PC-3 (cell line): ENCODE measurements around the gene CACNA1C. TPM values are rescaled to one million over a fixed set of nuclear protein-coding genes. Genes with fewer than 3 reads are reported as not detected.
A peak's percentile ranks its signal among the peaks of the same experiment; 100 is the strongest.

Experiments
- ATAC-seq: fragments of 200-7000 bp; cut with Tn5 transposase; 2 replicates; pipeline ENCODE4 v1.9.1; 2020; ENCODE audit warnings: mild to moderate bottlenecking, moderate library complexity
- BruUV-seq: library from RNA; stranded (reverse); fragments of 400-500 nt; replicated peaks from 2 replicates; lab custom pipeline; 2021; lab: Mats Ljungman, UMichigan
- CTCF ChIA-PET: fragments of 300-600 bp; sonication (Branson Sonifier 250); formaldehyde crosslinking; loops from one replicate; lab custom pipeline; 2022; ENCODE audit warnings: antibody characterized with exemption; lab: Charles Lee
- POLR2A ChIA-PET: fragments of 300-600 bp; sonication (Branson Sonifier 250); formaldehyde crosslinking; loops from one replicate; lab custom pipeline; 2022; ENCODE audit warnings: antibody characterized with exemption; ENCODE audit not compliant: unreplicated experiment; lab: Charles Lee
- DNase-seq: peaks from one replicate; pipeline ENCODE4 v3.0.0-alpha.2; 2015
- H2AFZ ChIP-seq: fragments of 300-600 bp; sonication (generic); 2 replicates; pipeline ENCODE4 v1.6.0; 2016; ENCODE audit warnings: antibody characterized with exemption, low read length
- H3F3A ChIP-seq: fragments of 300-600 bp; sonication (generic); one replicate; pipeline ENCODE4 v1.6.0; 2017; ENCODE audit warnings: antibody characterized with exemption, low read length, control low read depth, mild to moderate bottlenecking; ENCODE audit not compliant: unreplicated experiment
- H3K27ac ChIP-seq: fragments of 300-600 bp; sonication (generic); 2 replicates; pipeline ENCODE4 v1.5.1; 2016; ENCODE audit warnings: mild to moderate bottlenecking, low read length
- H3K27me3 ChIP-seq: fragments of 300-600 bp; sonication (generic); 2 replicates; pipeline ENCODE4 v1.6.1; 2016; ENCODE audit warnings: low read length, mixed read lengths
- H3K36me3 ChIP-seq: fragments of 300-600 bp; sonication (generic); 2 replicates; pipeline ENCODE4 v1.6.1; 2016; ENCODE audit warnings: low read depth, mixed run types, low read length, mixed read lengths
- H3K4me1 ChIP-seq: fragments of 300-600 bp; sonication (generic); 2 replicates; pipeline ENCODE4 v1.5.1; 2016; ENCODE audit warnings: low read length; ENCODE audit not compliant: insufficient read depth
- H3K4me2 ChIP-seq: fragments of 300-600 bp; sonication (generic); 2 replicates; pipeline ENCODE4 v1.6.0; 2016; ENCODE audit warnings: low read length
- H3K4me3 ChIP-seq: fragments of 300-600 bp; sonication (generic); 2 replicates; pipeline ENCODE4 v1.5.1; 2016; ENCODE audit warnings: mild to moderate bottlenecking, low read length, mixed read lengths
- H3K79me2 ChIP-seq: fragments of 300-600 bp; sonication (generic); 2 replicates; pipeline ENCODE4 v1.6.1; 2017; ENCODE audit warnings: low read length, mixed read lengths
- H3K9ac ChIP-seq: fragments of 300-600 bp; sonication (generic); 2 replicates; pipeline ENCODE4 v1.6.0; 2016; ENCODE audit warnings: mild to moderate bottlenecking, low read length
- H3K9me2 ChIP-seq: fragments of 300-600 bp; sonication (generic); replicated peaks from 2 replicates; pipeline ENCODE4 v1.6.1; 2016; ENCODE audit warnings: mixed run types, low read length, mixed read lengths
- H3K9me3 ChIP-seq: fragments of 300-600 bp; sonication (generic); 2 replicates; pipeline ENCODE4 v1.6.1; 2016; ENCODE audit warnings: low read length, mixed read lengths
- H4K20me1 ChIP-seq: fragments of 300-600 bp; sonication (generic); 2 replicates; pipeline ENCODE4 v1.6.1; 2016; ENCODE audit warnings: low read length, mixed read lengths
- EZH2 ChIP-seq: fragments of 300-600 bp; sonication (generic); IDR thresholded peaks from one replicate; pipeline ENCODE4 v1.6.1; 2017; ENCODE audit warnings: antibody characterized with exemption, mild to moderate bottlenecking, low read length; ENCODE audit not compliant: unreplicated experiment
- EZH2phosphoT487 ChIP-seq: fragments of 300-600 bp; sonication (generic); IDR thresholded peaks from 2 replicates; pipeline ENCODE4 v1.6.1; 2018; ENCODE audit warnings: mild to moderate bottlenecking, antibody characterized with exemption, low read length, borderline replicate concordance
- intact Hi-C: fragments of 100-400 bp; cut with micrococcal nuclease; formaldehyde crosslinking; loops from 2 replicates; pipeline ENCODE4 v1.9.0; 2023
- total RNA-seq: library from RNA; depleted of rRNA; stranded (reverse); fragments of >200 nt; gene quantifications from 2 replicates; pipeline ENCODE4 v1.2.3, GENCODE V29; 2014
- TF ChIP-seq, protein P1 (sequence below): fragments of 300-600 bp; sonication (generic); conservative IDR thresholded peaks from 2 replicates; pipeline ENCODE4 v1.5.1; 2017; ENCODE audit warnings: antibody characterized with exemption, low read depth, mild to moderate bottlenecking, low read length

Gene CACNA1C
- total RNA-seq, 1 experiment from 2014 or later: not detected

DNA sequence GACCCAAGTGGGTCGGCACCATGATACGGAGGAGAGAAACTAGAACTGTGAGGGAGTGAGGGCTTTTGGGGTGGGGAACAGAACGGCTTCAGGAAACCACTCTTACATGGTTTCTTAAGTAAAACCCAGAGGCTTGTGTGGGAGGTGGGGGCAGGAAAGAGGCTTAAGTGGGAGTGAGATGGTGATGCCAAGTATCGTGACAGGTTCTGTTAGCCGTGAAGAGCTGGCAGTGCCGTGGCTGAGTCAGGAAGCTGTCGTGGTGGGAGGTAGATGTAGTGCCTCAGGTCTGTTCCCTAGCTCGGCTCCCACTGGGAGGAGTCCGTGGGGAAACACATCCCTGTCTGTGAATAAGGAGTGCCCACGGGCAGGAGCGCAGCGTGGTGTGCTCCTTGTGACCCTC, 556.2 kb downstream of the CACNA1C start:
- ChIA-PET CTCF (no interaction called here), POLR2A (no interaction called here)
- Histone ChIP-seq H3K4me2 (no peak overlapping the region), H3K27me3 (peaks cover 50% of the 10 kb centered on the region), H3K9ac (no peak overlapping the region), H3F3A (no peaks in the 10 kb centered on the region), H3K9me2 (no peaks in the 10 kb centered on the region), H2AFZ (no peak overlapping the region), H3K4me1 (peaks cover 5% of the 10 kb centered on the region; the same call in 1 of the 2 replicates), H3K79me2 (no peaks in the 10 kb centered on the region), H3K4me3 (no peak overlapping the region), H3K27ac (no peak overlapping the region), H3K9me3 (no peaks in the 10 kb centered on the region), H3K36me3 (no peaks in the 10 kb centered on the region), H4K20me1 (no peaks in the 10 kb centered on the region)
- BruUV-seq: no TSS peak
- ATAC-seq (no peak), DNase-seq (no peak)
- intact Hi-C loops: no loop called here
- TF ChIP-seq EZH2phosphoT487: no peak
- TF ChIP-seq, protein P1, sequence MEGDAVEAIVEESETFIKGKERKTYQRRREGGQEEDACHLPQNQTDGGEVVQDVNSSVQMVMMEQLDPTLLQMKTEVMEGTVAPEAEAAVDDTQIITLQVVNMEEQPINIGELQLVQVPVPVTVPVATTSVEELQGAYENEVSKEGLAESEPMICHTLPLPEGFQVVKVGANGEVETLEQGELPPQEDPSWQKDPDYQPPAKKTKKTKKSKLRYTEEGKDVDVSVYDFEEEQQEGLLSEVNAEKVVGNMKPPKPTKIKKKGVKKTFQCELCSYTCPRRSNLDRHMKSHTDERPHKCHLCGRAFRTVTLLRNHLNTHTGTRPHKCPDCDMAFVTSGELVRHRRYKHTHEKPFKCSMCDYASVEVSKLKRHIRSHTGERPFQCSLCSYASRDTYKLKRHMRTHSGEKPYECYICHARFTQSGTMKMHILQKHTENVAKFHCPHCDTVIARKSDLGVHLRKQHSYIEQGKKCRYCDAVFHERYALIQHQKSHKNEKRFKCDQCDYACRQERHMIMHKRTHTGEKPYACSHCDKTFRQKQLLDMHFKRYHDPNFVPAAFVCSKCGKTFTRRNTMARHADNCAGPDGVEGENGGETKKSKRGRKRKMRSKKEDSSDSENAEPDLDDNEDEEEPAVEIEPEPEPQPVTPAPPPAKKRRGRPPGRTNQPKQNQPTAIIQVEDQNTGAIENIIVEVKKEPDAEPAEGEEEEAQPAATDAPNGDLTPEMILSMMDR: no peak
- TF ChIP-seq EZH2: no peak

DNA sequence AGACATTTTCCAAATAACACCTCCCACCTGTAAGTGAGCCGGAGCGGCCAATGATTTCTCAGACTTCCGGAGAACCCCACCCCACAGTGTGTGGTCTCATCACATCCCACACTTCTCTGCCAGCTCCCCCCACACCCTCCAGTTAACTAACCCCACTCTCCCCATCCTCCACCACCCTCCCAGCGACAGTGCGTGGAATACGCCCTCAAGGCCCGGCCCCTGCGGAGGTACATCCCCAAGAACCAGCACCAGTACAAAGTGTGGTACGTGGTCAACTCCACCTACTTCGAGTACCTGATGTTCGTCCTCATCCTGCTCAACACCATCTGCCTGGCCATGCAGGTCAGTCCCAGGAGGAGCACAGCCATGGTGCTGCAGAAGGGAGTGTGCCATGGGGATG, 557.6 kb downstream of the CACNA1C start:
- H3K4me1 ChIP-seq: peaks cover 9% of the 10 kb centered on the region; the same call in 1 of the 2 replicates
- H3K9me3 ChIP-seq: no peaks in the 10 kb centered on the region
- no peak for ATAC-seq
- H3F3A ChIP-seq: no peaks in the 10 kb centered on the region
- CTCF ChIA-PET: no interaction called here
- intact Hi-C loops: no loop called here
- H3K27me3 ChIP-seq: peaks cover 43% of the 10 kb centered on the region
- no peaks in the 10 kb centered on the region for H3K36me3 ChIP-seq
- no peak overlapping the region for H3K4me3 ChIP-seq
- POLR2A ChIA-PET: no interaction called here
- no peak for DNase-seq
- H2AFZ ChIP-seq: no peak overlapping the region
- H3K9ac ChIP-seq: no peak overlapping the region
- no peaks in the 10 kb centered on the region for H3K79me2 ChIP-seq
- H4K20me1 ChIP-seq: no peaks in the 10 kb centered on the region
- BruUV-seq: no TSS peak
- no peak overlapping the region for H3K4me2 ChIP-seq
- no peaks in the 10 kb centered on the region for H3K9me2 ChIP-seq
- TF ChIP-seq EZH2 (no peak), EZH2phosphoT487 (no peak)
- TF ChIP-seq, protein P1: no peak
- no peak overlapping the region for H3K27ac ChIP-seq

DNA sequence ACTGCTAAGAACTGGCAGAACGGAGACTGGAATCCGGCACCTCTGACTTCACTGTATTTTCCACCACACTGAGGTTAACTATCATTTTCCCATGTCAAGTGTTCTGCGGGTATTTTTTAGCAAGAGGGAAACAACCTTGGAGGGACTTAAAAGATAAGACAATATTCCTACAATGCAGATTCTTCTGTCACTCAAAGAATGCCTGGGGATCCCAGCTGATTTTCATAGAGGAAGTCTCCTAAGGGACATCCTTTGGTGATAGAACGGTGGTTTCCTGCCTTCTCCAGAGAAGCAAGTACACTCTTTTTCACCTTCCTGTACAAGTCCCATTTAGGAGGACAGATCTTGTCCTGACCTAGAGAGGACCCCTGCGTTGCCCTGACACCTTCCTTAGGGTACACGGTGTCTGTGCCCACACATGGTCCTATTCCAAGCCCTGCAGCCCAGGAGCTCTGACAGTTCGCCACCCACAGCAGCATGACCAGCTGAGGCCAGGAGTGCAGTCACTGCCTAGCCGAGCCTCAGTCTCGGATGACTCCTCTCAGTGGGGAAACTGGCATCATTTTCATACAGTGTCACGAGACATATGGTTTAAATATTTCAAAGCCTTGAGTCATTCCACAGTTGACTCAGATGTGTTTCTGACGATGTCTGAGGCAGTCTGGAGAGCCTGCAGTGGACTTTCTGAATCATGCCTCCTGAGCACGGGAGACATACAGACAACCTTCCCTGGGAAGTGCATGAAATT, 560.7 kb downstream of the CACNA1C start:
- no peaks in the 10 kb centered on the region for H3K9me3 ChIP-seq
- no peak overlapping the region for H2AFZ ChIP-seq
- H3K9ac ChIP-seq: no peak overlapping the region
- H3K36me3 ChIP-seq: no peaks in the 10 kb centered on the region
- no peaks in the 10 kb centered on the region for H3K9me2 ChIP-seq
- H4K20me1 ChIP-seq: no peaks in the 10 kb centered on the region
- ChIA-PET POLR2A (no interaction called here), CTCF (no interaction called here)
- no TSS peak for BruUV-seq
- no peak overlapping the region for H3K4me2 ChIP-seq
- no peak overlapping the region for H3K4me3 ChIP-seq
- H3K4me1 ChIP-seq: peaks cover 9% of the 10 kb centered on the region; the same call in 1 of the 2 replicates
- peak; percentile 38; the same call in 1 of the 2 replicates for ATAC-seq
- no peaks in the 10 kb centered on the region for H3K79me2 ChIP-seq
- H3K27ac ChIP-seq: no peak overlapping the region
- TF ChIP-seq EZH2phosphoT487 (no peak), EZH2 (no peak)
- TF ChIP-seq, protein P1: no peak
- H3K27me3 ChIP-seq: peaks cover 17% of the 10 kb centered on the region
- DNase-seq: peak; percentile 72
- intact Hi-C loops: no loop called here
- H3F3A ChIP-seq: no peaks in the 10 kb centered on the region
